Thymus (tissue), 14 donors: ENCODE data around the gene FAS. TPM values are rescaled to one million over a fixed set of nuclear protein-coding genes. Genes with fewer than 3 reads are reported as not detected.

Experiments
- DNase-seq, 9 donors: peaks; one replicate each; pipeline ENCODE4 v3.0.0-alpha.2; 2013; ENCODE audit warnings: low spot score in 9 of 9, low read depth in 6 of 9, missing footprints in 1 of 9
- H3K27ac ChIP-seq, 2 donors: one replicate each; pipeline ENCODE4 v1.5.1; 2013; ENCODE audit warnings: control low read depth in 1 of 2, low read depth in 1 of 2, low read length in 1 of 2, mild to moderate bottlenecking in 1 of 2, moderate library complexity in 1 of 2
- H3K27me3 ChIP-seq, 2 donors: one replicate each; pipeline ENCODE4 v1.5.1; 2013; ENCODE audit warnings: low read length in 1 of 2; ENCODE audit not compliant: control insufficient read depth in 2 of 2, insufficient read depth in 1 of 2
- H3K36me3 ChIP-seq, 2 donors: one replicate each; pipeline ENCODE4 v1.5.1; 2013; ENCODE audit warnings: low read length in 1 of 2, mild to moderate bottlenecking in 1 of 2, moderate library complexity in 1 of 2; ENCODE audit not compliant: control insufficient read depth in 2 of 2, insufficient read depth in 2 of 2
- H3K4me1 ChIP-seq, 2 donors: one replicate each; pipeline ENCODE4 v1.5.1; 2013; ENCODE audit warnings: low read length in 2 of 2; ENCODE audit not compliant: control insufficient read depth in 2 of 2, insufficient read depth in 2 of 2
- H3K4me3 ChIP-seq, 2 donors: one replicate each; pipeline ENCODE4 v1.5.1; 2013; ENCODE audit warnings: low read length in 2 of 2, control low read depth in 1 of 2, mild to moderate bottlenecking in 1 of 2
- H3K9me3 ChIP-seq, 2 donors: one replicate each; pipeline ENCODE4 v1.5.1; 2013; ENCODE audit warnings: low read length in 1 of 2, mild to moderate bottlenecking in 1 of 2; ENCODE audit not compliant: control insufficient read depth in 2 of 2, insufficient read depth in 1 of 2
- WGBS: extraction: QIAGEN DNeasy Blood & Tissue Kit; methylation state at CpG from one replicate; pipeline ENCODE4 v1.1.7; 2013; 5-methylcytosine and 5-hydroxymethylcytosine counted together
- long read RNA-seq, 10 donors: transcript quantifications; one replicate each; lab custom pipeline, GENCODE V29; 2026
- polyA plus RNA-seq: library from polyadenylated mRNA; stranded (reverse); fragments of 200-250 nt; gene quantifications from one replicate; pipeline ENCODE4 v1.2.3, GENCODE V29; 2013
- total RNA-seq: library from RNA; stranded (reverse); fragments of 120-200 nt; gene quantifications from one replicate; pipeline ENCODE4 v1.2.4, GENCODE V29; 2013
- donor health status: healthy.

The FAS gene
- total RNA-seq (36.8 TPM), polyA plus RNA-seq (31.6 TPM)
- long read RNA-seq, donor 1, partial matches to known transcripts: 0 of 1 reads
- long read RNA-seq, donor 1, other reads (novel, unspliced or antisense): 0 of 1 reads
- long read RNA-seq, donor 2: 0 reads
- long read RNA-seq, donor 3, transcript FAS-204 (9 exons, 2,563 nt): major isoform, 8 of 10 reads
- long read RNA-seq, donor 3, partial matches to known transcripts: 0 of 10 reads
- long read RNA-seq, donor 3, other reads (novel, unspliced or antisense): 0 of 10 reads
- long read RNA-seq, donor 4, partial matches to known transcripts: 0 of 4 reads
- long read RNA-seq, donor 4, other reads (novel, unspliced or antisense): 0 of 4 reads
- long read RNA-seq, donor 5, transcript FAS-204 (9 exons, 2,563 nt): major isoform, 18 of 28 reads
- long read RNA-seq, donor 5, partial matches to known transcripts: 6 of 28 reads
- long read RNA-seq, donor 5, other reads (novel, unspliced or antisense): 0 of 28 reads
- long read RNA-seq, donor 6, transcript FAS-204 (9 exons, 2,563 nt): major isoform, 6 of 6 reads
- long read RNA-seq, donor 6, partial matches to known transcripts: 0 of 6 reads
- long read RNA-seq, donor 6, other reads (novel, unspliced or antisense): 0 of 6 reads
- long read RNA-seq, donor 7, partial matches to known transcripts: 0 of 8 reads
- long read RNA-seq, donor 7, other reads (novel, unspliced or antisense): 0 of 8 reads
- long read RNA-seq, donor 8, transcript FAS-204 (9 exons, 2,563 nt): major isoform, 5 of 5 reads
- long read RNA-seq, donor 8, partial matches to known transcripts: 0 of 5 reads
- long read RNA-seq, donor 8, other reads (novel, unspliced or antisense): 0 of 5 reads
- long read RNA-seq, donor 9, transcript FAS-204 (9 exons, 2,563 nt): major isoform, 6 of 12 reads
- long read RNA-seq, donor 9, partial matches to known transcripts: 6 of 12 reads
- long read RNA-seq, donor 9, other reads (novel, unspliced or antisense): 0 of 12 reads
- long read RNA-seq, donor 10, transcript FAS-204 (9 exons, 2,563 nt): major isoform, 6 of 12 reads
- long read RNA-seq, donor 10, partial matches to known transcripts: 5 of 12 reads
- long read RNA-seq, donor 10, other reads (novel, unspliced or antisense): 0 of 12 reads

DNA sequence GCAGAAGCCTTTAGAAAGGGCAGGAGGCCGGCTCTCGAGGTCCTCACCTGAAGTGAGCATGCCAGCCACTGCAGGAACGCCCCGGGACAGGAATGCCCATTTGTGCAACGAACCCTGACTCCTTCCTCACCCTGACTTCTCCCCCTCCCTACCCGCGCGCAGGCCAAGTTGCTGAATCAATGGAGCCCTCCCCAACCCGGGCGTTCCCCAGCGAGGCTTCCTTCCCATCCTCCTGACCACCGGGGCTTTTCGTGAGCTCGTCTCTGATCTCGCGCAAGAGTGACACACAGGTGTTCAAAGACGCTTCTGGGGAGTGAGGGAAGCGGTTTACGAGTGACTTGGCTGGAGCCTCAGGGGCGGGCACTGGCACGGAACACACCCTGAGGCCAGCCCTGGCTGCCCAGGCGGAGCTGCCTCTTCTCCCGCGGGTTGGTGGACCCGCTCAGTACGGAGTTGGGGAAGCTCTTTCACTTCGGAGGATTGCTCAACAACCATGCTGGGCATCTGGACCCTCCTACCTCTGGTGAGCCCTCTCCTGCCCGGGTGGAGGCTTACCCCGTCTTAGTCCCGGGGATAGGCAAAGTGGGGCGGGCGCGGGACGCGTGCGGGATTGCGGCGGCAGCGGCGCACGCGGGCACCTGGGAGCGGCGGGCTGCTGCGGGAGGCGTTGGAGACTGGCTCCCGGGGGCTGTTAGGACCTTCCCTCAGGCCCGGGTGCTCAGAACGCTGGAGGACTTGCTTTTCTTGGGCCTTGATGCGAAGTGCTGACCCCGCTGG is at the start of gene FAS:
Gene FAS (plus strand): TSS at position 415 of the 777 bp plus-strand sequence. CDS start 79 bp downstream, at position 494.
- H3K9me3 ChIP-seq: peaks cover 0 to 4% of the 10 kb centered on the region in 2 donors

DNA sequence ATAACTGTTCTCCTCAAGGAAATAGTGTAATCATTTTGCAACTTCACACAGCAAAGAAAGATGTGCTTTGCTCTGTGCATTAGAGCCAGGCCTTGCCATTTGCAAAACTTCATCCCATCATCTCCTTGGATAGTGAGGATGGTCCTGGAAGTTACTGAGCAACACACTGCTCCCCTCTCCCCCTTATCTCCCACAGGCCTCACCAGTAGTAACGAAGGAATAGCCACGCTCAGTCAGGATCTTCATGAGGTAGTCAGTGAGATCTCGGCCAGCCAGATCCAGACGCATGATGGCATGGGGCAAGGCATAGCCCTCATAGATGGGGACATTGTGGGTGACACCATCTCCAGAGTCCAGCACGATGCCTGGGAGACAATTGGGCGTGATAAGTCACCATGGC is 49.6 kb upstream of the FAS start:
- WGBS: 98% methylated on average over 6 of the region's 6 CpGs
- Histone ChIP-seq H3K27ac (no peak overlapping the region), H3K9me3 (no peaks in the 10 kb centered on the region), H3K36me3 (peaks cover 0 to 18% of the 10 kb centered on the region in 2 donors), H3K27me3 (no peaks in the 10 kb centered on the region), H3K4me1 (no peaks in the 10 kb centered on the region), H3K4me3 (no peak overlapping the region)
- no peak for DNase-seq

More for the DNA sequence above, at the start of gene FAS:
- peak within 1 kb of the TSS; percentile 76 to 79 for H3K27ac ChIP-seq
- peaks cover 0 to 8% of the 10 kb centered on the region in 2 donors for H3K27me3 ChIP-seq
- H3K36me3 ChIP-seq: no peaks in the 10 kb centered on the region
- DNase-seq: peak in 7 of 9 donors; percentile 32 to 79 (median 61)
- under 1% methylated on average over 51 of the region's 51 CpGs for WGBS
- H3K4me1 ChIP-seq: peaks cover 6 to 17% of the 10 kb centered on the region in 2 donors
- peak within 1 kb of the TSS; percentile 83 to 86 for H3K4me3 ChIP-seq

DNA sequence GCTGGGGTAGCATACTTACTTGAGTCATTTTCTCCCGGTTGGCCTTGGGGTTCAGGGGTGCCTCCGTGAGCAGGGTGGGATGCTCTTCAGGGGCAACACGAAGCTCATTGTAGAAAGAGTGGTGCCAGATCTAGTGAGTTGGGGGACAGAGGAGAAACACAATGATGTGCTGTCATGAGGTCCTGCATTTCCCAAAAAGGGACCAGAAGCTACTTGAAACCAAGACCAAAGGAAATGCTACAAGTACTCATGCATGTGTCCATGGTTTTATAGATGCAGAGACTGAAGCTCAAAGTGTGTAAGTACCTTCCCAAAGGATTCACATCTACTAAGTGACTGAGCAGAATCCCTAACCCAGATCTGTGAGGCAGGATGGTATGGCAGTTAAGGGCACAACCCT is 46.8 kb upstream of the FAS start:
- WGBS: 97% methylated on average over 3 of the region's 3 CpGs
- H3K36me3 ChIP-seq: peaks cover 0 to 11% of the 10 kb centered on the region in 2 donors
- no peaks in the 10 kb centered on the region for H3K4me1 ChIP-seq
- H3K27me3 ChIP-seq: no peaks in the 10 kb centered on the region
- no peak for DNase-seq
- H3K9me3 ChIP-seq: no peaks in the 10 kb centered on the region
- no peak overlapping the region for H3K4me3 ChIP-seq
- no peak overlapping the region for H3K27ac ChIP-seq

DNA sequence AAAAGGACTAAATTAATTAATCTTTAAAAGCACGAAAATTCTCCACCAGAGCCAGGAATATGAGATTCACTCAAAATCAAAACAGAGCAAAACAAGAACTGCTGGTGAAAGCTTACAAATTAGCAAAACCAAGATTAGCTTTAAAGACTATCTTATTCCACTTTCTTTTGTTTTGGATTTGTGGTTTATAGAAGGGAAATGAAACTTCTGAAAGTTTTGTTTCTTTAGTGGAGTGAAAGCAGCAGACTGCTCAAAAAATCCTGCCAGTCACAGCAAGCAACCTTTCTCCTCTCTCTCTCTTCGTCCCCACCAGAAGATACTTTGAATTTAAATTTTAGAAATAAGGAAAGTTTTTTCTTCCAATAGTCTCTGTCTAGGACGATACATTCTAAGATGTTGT is 45.8 kb upstream of the FAS start:
- H3K36me3 ChIP-seq: peaks cover 0 to 3% of the 10 kb centered on the region in 2 donors
- WGBS: 55% methylated on average over 3 of the region's 3 CpGs
- H3K27ac ChIP-seq: no peak overlapping the region
- no peaks in the 10 kb centered on the region for H3K4me1 ChIP-seq
- DNase-seq: peak in 1 of 9 donors; percentile 15
- no peaks in the 10 kb centered on the region for H3K27me3 ChIP-seq
- no peak overlapping the region for H3K4me3 ChIP-seq
- no peaks in the 10 kb centered on the region for H3K9me3 ChIP-seq

DNA sequence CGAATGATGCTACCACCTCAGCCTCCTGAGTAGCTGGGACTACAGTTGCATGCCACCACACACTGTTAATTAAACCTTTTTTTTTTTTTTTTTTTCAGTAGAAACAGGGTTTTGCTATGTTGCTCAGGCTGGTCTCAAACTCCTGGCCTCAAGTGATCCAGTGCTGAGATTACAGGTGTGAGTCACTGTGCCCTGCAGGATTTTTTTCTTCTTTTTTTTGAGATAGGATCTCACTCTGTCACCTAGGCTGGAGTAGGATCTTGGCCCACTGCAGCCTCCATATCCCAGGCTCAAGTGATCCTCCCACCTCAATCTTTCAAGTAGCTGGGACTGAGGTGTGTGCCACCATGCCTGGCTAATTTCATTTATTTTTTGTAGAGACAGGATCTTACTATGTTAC is 44.4 kb upstream of the FAS start:
- H3K27ac ChIP-seq: no peak overlapping the region
- DNase-seq: no peak
- H3K27me3 ChIP-seq: no peaks in the 10 kb centered on the region
- H3K9me3 ChIP-seq: no peaks in the 10 kb centered on the region
- no peak overlapping the region for H3K4me3 ChIP-seq
- no peaks in the 10 kb centered on the region for H3K4me1 ChIP-seq
- WGBS: 98% methylated on average over 1 of the region's 1 CpG
- no peaks in the 10 kb centered on the region for H3K36me3 ChIP-seq

DNA sequence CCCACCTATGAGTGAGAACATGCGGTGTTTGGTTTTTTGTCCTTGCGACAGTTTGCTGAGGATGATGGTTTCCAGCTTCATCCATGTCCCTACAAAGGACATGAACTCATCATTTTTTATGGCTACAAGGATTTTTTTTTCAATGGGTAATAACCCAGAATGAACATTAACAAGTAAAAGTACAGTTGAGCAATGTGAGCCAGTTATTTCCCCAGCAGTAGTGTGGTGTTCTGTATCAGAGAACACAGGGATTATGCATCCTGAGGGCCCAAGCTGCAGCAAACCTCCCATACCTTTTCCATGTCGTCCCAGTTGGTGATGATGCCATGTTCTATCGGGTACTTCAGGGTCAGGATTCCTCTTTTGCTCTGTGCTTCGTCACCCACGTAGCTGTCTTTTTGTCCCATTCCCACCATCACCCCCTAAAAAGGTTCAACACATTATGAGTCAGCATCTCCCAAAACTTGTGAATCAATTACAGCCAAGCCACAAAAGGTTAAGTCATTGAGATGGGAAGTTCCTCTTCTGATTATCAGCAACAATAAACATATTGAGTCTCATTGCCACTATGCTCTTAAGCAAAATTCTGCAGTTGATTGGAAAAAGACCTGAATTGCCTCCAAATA is 43.5 kb upstream of the FAS start:
- no peak for DNase-seq
- Histone ChIP-seq H3K4me3 (no peak overlapping the region), H3K27ac (no peak overlapping the region), H3K9me3 (no peaks in the 10 kb centered on the region), H3K36me3 (no peaks in the 10 kb centered on the region), H3K27me3 (no peaks in the 10 kb centered on the region), H3K4me1 (no peaks in the 10 kb centered on the region)
- 96% methylated on average over 6 of the region's 6 CpGs for WGBS

DNA sequence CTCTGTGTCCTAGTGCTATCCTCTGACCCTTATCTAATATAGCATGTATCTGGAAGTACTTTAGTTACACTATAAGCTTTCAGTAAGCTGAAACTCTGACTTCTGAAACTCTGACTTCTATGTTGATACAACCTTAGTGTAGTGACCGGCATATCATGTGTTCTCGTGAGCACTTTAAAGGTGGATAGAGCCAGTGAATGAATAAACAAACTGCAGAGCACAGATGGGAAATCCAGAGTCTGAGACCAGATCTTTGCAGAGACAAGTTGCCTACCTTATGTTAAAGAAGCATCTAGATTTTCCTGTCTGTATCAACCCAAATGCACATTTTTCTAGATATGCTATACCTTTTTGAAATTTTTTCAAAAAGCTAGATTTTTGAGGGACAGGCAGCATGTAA is 41.5 kb upstream of the FAS start:
- Histone ChIP-seq H3K4me1 (no peaks in the 10 kb centered on the region), H3K36me3 (no peaks in the 10 kb centered on the region), H3K27me3 (no peaks in the 10 kb centered on the region), H3K9me3 (no peaks in the 10 kb centered on the region), H3K27ac (no peak overlapping the region), H3K4me3 (no peak overlapping the region)
- WGBS: 94% methylated on average over 2 of the region's 2 CpGs
- no peak for DNase-seq
